NCI-H2227 (cell line): ENCODE results near the gene HMG20A.

ENCODE experiments used
- DNase-seq: peaks from one replicate; lab custom pipeline; 2025; ENCODE audit not compliant: unreplicated experiment; lab: John Stamatoyannopoulos, UW

Gene HMG20A

GRCh38 chr15:77426377-77426776, 5.7 kb downstream of the HMG20A start:
- no peak for DNase-seq

GRCh38 chr15:77426871-77427270, 6.2 kb downstream of the HMG20A start:
- DNase-seq: no peak

- no peak for DNase-seq
These were observed 9.5 kb downstream of the HMG20A start for GRCh38 chr15:77430213-77430612.

- no peak for DNase-seq
These were observed 10.0 kb downstream of the HMG20A start for GRCh38 chr15:77430652-77431051.

GRCh38 chr15:77436822-77437221, 16.1 kb downstream of the HMG20A start:
- DNase-seq: no peak

- DNase-seq: no peak
These were observed 16.6 kb downstream of the HMG20A start for GRCh38 chr15:77437264-77437663.

GRCh38 chr15:77440378-77440999, 19.8 kb downstream of the HMG20A start:
- no peak for DNase-seq

GRCh38 chr15:77446840-77447390, 26.2 kb downstream of the HMG20A start:
- no peak for DNase-seq

- DNase-seq: no peak
These were observed 33.6 kb downstream of the HMG20A start for GRCh38 chr15:77454265-77454664.

- no peak for DNase-seq
These were observed 34.3 kb downstream of the HMG20A start for GRCh38 chr15:77454951-77455350.

- no peak for DNase-seq
These were observed 35.1 kb downstream of the HMG20A start for GRCh38 chr15:77455696-77456321.

- DNase-seq: no peak
These were observed 36.1 kb downstream of the HMG20A start for GRCh38 chr15:77456746-77457145.

GRCh38 chr15:77457191-77457904, 36.7 kb downstream of the HMG20A start:
- DNase-seq: peak; percentile 81

GRCh38 chr15:77457905-77458265, 37.2 kb downstream of the HMG20A start:
- no peak for DNase-seq

GRCh38 chr15:77459031-77459430, 38.3 kb downstream of the HMG20A start:
- DNase-seq: no peak

GRCh38 chr15:77461486-77461885, 40.8 kb downstream of the HMG20A start:
- DNase-seq: no peak

GRCh38 chr15:77464129-77464865, 43.6 kb downstream of the HMG20A start:
- DNase-seq: no peak

GRCh38 chr15:77466521-77466920, 45.8 kb downstream of the HMG20A start:
- DNase-seq: no peak

- DNase-seq: no peak
These were observed 48.2 kb downstream of the HMG20A start for GRCh38 chr15:77468896-77469295.

GRCh38 chr15:77470235-77470634, 49.5 kb downstream of the HMG20A start:
- DNase-seq: no peak

GRCh38 chr15:77473328-77473727, 52.6 kb downstream of the HMG20A start:
- DNase-seq: no peak
